GM18907 (cell line): Measurements from ENCODE around the gene MAST4.
A peak's percentile ranks its signal among the peaks of the same experiment; 100 is the strongest.

Source experiments
- ATAC-seq: cut with Tn5 transposase; IDR thresholded peaks from one replicate; pipeline ENCODE4 v1.9.1; 2021; ENCODE audit warnings: mild to moderate bottlenecking, moderate library complexity; ENCODE audit not compliant: unreplicated experiment

The MAST4 gene

DNA sequence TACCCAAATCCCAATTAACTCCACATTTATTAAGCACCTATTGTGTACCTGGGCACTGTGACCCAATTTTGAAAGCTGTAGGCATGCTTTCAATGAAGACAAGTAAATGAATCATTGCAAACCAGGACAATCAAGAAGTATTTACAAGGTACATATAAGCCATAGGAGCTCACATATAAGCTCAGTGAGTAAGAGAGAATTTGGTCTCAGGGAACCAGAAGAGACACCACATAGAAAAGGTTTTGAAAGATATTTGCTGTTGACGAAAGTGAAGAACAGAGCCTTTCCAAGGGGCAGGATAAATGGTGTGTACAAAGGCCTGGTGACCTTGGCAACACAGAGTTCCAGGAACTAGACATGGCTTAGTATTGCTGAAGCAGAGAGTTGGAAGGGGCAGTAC, 412.8 kb downstream of the MAST4 start:
- ATAC-seq = no peak

DNA sequence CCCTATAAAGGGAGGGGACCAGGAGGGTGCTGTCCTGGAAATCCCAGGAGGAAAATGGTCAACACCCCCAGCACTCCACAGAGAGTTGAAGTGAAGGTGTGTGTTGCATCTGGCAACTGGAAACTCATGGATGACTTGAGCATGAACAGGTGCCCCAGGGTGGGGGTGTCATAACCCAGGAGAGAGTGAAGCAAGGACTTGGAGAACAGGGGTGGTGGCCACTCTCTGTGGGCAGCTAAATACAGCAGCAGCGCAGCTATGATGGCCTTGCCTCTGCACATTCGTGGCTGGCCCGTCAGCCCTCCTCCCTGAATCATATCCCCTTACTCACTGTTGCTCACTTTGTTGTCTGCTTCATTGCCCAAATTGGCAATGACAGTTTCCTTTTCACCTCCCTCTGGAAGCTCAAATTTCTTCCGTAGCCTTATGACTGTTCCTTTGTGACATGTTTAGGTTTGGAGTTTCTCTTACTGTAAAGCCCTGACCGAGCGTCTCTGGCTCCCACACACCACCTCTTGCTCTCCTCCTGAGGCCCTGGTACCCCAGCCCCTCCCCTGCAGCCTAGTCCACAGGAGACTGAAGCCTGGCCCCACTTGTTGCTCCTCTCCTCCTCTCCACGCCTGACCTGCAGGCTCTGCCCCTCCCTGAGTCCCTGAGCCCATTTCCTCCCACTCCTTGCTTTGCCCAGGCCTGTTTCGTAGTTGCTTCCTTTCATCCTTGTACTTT, 414.7 kb downstream of the MAST4 start:
- no peak for ATAC-seq

DNA sequence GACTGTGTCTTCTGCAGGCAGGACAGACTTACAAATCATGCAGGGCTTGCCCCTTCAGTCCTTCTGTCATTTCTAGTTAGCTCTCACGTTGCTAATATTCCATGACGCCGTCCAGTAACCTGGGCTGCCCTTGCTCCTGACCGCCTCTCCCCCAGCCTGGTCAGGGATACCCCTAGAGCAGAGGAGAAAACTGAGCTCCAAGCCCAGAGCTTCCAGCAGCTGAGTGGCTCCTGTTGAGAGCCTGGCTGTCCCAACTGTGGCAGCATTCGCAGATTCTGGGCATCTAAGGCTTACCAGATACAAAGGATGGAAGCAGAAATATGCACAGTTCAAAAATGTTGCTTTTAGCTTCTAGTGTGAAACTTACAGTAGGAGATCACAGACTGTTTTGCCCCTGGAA, 415.2 kb downstream of the MAST4 start:
- ATAC-seq = no peak

DNA sequence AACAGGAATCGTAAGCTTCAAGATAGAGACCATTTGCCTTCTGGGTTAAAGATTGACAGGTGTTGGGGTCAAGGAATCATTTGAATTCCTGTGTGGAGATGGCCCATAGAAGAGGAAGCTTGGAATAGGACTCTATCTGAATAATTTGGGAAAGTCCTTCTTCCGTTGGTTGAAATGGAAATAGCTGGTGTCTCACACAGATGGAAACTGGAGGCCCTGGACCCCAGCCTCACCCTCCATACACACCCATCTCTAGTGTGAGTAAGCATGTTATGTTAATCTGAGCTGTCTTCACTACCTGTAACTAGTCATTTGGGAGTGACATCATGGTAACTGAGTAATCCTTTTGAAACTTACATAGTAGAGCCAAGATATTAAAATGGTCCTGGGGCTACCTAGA, 416.0 kb downstream of the MAST4 start:
- ATAC-seq = no peak

DNA sequence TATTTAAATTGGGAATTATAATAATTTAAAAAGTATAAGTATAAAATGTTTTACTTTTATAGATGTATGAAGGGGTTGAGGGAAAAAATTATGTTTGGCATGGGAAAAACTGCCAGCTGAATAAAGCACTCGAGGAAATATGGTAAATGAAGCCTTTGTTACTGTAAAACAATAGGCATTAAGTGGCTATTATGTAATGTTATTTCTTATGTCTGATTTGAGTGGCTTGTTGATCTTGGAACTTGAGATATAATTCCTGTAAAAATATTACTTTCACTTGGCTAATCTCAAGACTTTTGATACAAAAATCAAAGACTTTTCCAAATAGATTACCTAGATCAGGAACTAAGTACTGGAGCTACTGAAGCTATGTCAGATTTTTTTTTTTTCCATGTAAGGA, 417.5 kb downstream of the MAST4 start:
- ATAC-seq = no peak

DNA sequence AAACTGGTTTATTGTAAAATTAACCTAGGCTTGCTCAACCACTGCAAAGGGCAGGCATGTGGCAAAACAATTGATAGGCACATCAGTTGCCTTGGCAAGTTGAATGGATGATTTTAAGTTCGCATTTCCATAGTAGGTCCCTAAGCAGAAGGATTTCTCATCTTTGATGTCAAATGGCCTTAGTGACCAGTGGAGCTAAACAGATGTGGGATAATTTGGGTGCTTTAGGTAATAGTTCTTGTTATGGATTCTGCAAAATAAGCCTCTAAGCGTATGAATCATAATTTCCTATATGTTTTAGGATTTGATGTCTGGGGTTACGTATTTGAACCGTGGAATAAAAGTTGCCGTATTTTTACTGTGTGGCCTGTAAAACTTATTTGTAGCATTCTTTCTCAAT, 418.0 kb downstream of the MAST4 start:
- ATAC-seq = no peak

DNA sequence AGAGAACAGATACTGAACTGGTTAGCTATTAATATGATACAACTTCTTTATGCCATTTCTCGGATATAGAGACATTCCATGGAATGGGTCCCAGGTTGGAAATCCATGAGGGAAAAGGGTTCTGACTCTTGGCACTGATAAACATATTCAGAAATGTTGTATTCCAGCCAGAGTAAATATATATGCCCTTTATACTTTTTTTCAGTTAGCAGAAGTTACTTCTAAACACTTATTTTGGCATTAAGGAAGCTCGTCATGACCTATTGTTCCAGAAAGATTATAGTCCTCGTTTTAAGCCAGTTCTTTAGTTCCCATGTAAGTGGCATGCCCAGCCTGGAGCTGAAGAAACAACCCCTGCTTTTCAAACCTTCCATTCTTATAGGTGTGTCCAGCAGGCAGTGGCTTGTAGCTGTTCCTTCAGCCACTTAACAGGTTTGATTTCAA, 418.8 kb downstream of the MAST4 start:
- ATAC-seq = no peak

DNA sequence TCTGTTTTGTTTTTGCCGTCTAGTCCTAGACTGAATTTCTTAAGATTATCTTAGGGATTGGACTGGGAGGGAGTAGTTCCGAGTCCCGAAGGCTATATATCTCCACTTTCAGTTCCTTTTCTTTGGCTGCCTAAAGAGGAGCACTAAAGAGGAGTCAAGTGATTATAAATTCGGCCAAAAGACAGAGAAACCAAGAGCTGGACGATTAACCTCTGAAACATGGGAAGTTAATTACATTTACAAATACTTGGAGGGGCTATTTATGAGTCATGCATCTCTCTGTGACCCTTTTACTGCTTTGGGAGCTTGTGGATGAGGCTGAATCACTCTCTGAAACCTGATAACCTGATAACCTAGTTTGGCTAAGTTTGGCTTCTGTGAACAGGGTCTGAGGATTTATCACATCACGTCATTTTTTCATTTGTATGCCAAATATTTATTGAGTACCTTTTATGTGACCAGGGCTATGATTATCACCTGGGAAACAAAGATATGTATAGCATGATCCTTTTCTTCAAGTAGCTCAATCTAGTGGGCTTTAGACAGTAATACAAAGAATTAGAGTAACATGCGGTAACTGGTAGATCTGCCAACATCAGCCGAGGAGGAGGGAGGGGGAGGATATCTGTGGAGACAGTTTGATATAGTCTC, 419.5 kb downstream of the MAST4 start:
- ATAC-seq = no peak

DNA sequence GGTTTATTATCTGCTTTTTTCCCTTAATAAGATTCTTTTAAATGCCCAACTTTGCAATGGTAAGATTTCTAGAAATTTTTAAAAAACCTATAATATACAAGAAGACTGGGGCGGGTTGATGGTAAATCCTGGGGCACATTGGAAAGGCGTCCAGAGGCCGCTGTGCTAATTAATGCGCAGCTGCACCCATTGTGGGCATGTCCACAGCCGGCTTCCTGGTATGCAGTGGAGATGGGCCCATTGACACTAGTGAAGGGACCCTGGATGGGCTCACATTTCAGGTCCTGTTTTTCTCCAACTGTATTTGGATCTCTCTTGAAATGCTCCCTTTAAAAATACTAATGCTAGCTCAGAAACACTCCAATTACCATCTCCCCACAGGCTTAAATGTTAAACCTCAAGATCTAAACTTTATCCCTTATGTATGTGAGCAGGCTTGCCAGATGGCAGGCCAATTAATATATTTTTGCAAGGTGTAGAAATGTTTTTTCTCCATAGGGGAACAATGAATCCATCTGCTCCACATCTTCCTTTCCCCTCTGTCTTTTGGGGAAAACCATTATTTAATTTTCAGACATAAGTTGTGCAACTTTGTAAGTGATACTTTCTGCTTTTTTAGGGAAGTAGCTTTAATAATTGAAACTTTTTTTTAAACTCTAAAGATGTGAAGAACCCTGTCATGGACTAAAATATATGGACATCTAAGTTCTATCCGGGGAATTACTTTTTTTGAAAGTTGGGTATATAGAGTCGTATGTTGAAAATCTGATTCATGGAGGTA, 423.1 kb downstream of the MAST4 start:
- ATAC-seq = no peak

DNA sequence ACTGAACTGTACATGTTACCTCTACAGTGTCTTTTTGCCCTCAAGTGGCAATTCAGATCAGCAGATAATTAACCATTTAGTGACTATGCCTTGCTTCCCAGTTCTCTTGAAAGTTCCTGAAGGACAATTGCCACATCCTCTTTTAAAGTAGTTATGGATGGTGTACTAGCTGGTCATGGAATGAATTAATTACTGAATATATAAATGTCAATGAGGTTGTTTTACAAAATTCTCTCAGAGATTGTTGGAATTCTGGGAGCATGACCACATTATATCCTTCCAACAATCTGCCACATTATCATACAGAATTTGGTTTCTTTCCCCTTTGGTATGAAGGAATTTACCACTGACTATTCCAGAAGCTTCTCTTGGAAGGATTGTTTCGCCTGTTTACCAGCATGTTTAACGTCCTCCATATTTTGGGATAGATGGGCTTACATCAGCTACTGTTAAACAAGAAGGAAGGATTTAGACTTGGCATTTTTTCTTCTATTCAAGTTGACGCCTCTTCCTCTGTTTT, 424.0 kb downstream of the MAST4 start:
- ATAC-seq = no peak

DNA sequence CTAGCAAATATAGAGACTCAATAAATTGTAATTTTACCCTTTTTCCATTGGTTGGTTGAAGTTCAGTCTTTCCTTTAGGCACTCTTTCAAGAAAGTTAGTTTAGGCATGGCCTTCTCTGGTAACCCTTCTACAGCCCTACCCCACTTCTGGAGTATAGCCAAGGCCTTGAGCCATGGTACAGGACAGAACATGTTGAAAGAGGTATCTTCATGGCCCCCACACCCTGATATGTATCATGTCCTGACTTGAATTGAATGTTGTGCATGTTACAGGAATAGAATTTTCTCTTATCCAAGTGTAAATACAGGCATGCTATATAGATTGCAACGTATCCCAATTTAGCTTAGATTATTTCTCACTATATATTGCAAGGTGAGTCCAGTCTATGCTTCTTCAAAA, 424.8 kb downstream of the MAST4 start:
- ATAC-seq = no peak

DNA sequence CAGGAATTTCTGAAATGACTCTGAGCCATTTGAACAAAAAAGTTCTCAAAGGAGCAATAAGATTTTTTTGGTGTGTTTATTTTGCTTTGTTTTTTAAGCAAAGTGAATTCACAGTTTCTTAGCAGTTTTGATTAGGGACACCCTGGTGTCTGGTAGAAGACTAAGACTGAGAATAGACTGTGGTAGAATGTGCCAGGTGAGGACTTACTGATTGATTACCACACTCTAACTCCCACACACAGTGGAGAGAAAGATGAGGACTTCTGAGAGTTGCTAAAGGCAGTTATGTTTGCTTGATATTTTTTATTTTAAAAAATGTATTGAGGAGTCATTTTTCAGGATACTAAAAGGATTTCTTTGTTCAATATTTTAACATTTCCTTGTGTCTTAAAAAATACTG, 425.3 kb downstream of the MAST4 start:
- ATAC-seq = peak; percentile 59

DNA sequence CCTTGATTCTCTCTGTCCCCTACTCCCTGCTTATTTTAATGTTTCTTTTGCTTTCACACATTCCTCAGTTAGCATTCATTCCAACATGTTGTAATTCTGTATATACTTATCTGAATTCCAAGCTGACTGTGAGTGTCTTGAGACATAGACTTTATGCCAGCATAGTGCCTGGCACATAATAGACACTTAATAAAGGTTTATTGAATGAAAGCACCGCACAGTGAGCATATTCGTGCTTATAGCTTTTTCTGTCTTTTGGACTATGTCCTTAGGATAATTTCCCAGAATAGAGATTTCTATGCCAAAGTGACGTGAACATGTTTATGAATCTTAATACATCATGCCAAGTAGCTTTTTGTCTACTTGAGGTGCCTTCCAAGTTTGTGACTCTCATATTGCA, 425.8 kb downstream of the MAST4 start:
- no peak for ATAC-seq

DNA sequence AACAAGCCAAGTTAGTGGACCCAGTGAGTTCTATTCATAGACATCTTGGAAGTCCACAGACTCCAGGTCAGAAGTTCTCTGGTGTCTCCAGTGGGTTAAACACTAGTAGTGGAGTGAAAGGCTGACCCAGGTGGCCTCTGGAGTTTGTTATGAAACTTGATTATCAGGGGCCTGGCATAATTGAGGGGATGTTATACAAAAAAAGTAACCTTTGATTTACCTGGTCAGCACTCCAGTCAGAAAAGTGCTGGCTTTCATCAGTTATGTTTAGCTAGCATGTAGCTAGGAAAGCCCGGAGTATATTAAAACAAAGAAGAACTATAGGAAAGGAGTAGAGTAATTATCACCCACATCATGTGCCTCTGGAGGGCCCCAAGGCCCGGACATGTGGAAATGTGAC, 429.3 kb downstream of the MAST4 start:
- no peak for ATAC-seq

DNA sequence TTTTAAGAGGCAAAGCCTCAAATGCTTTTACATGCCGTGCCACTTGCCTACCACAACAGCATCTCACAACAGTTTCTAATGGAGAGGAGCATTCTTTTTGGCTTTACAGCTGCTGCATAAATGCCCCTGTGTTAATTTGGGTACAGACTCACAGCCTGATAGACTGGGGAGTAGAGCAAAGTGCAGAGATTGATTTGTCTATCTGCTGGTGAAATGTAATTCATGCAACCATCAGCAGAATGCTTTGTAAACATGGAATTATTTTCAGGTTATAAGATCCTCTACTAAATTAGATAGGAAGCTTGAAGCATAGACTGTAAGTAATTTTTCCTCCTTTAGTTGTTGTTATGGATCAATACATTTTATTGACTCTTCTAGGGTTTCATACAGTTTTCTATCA, 430.1 kb downstream of the MAST4 start:
- no peak for ATAC-seq

DNA sequence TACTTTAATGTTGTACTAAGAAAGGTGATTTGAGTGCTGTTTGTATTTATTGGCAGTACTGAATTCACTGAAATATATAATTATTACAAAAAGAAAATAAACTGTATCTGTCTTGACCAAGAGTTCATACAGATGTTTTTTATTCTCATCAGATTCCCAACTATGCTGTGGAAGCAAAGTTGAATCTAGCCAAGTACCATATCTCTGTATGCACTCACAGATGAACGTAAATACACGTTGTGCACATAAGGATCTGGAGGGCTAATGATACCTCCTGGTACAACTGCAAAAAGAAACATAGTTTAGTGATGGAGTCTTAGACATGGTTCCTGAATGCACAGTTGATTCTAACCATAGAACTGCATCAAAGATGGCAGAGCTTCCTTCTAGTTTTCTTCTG, 431.0 kb downstream of the MAST4 start:
- no peak for ATAC-seq

DNA sequence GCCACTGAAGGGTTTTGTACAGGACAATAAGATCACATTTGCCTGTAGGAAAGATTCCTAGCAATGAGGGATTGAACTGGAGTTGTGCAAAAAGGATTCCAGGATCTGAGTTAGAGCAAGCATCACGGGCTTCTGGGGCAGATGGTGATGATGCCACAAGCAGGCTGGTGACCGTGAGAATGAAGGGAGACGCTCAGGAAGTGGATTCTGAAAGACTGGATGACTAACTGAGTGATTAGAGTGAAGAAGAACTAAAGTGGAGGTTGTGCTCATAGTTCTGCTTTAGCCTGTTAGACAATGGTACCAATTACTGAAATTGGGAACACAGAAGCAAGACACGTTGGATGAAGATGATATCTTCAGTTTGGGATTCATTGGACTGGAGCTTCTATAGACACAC, 432.2 kb downstream of the MAST4 start:
- ATAC-seq = no peak

DNA sequence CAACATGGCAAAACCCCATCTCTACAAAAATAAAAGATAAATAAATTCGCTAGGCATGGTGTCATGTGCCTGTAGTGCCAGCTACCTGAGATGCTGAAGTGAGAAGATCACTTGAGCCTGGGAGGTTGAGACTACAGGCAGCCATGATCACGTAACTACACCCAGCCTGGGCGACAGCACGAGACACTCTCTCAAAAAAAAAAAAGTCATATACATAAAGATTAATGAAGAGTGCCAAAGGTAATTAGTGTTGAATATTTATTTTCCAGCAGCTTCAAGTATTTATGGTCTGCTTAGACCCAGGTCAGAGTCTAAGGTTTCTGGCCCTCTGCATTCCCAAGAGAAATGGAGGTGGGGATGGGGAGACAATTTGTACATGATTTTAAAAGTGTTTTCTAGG, 432.7 kb downstream of the MAST4 start:
- ATAC-seq = no peak

DNA sequence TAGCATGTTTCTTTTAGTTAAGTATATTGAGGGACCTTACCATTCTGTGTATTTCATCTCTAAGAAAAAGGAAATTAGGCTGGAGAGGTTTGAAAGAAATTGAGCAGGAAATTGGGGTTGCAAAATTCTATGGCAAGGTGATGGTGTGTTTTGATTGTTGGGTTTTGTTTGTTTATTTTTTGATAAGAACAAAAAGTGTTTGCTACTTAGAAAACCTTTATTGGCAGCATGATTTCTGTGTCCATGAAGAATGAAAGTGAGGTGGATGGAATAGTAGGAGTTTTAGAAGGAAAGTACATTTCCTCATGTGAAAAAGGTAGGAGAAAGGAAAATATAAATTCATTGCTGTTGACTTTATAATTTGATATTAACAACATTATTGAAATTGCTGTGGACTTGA, 433.3 kb downstream of the MAST4 start:
- no peak for ATAC-seq

DNA sequence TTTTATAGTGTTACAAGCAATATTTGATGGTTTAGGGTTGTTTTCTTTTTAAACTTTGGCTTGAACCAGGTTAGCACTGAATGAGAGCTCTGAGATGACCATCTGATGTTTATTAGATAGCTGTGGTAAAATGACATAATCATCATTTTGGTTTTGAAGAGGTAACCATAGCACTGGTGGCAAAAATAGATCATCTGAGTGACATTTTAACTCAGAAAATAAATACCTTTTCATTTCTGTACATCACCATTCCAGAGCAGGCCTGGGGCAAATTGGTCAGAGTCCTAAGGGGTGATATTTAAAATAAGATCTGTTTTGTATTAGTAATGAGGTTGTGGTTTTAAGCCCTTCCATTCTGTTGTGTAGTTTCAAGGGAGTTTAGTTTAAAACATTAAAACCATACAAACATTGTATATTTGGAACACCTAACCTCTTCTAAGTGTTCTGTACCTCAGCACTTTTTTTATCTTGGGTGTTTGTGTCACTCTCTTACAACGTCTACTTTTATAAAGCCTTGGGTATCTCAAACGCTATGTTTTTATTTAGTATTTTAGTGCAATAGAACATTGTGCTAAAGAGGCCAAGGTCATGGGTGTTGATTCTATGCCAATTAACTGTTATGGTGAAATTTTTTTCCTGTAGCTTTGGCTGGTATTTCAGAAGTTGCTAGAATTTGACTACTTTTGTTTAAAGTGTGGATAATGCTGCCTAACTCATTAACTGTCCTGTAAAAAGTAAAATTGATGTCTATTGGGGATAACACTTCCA, 434.3 kb downstream of the MAST4 start:
- ATAC-seq = no peak

DNA sequence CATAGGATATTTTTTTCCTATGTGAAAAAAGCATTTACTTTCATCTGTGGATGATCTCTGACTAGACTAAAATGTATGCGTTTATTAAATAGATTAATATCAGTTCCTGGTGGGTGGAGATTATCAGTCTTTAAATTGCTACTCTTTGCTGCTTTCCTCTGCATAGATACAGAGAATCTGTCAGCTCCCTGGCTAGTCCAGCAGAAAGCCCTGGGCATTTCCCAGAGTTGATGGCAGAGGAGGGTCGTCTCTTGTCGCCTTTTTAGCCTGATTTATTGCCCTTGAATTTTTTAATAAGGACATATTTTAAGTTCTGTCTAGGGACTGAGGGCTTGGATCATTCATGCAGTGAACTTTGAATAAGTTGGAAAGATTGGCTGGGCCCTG, 434.9 kb downstream of the MAST4 start:
- no peak for ATAC-seq
